NCI-H128 (cell line): ENCODE data around the gene SLC16A3.

Source experiments
- DNase-seq: peaks from one replicate; lab custom pipeline; 2025; ENCODE audit not compliant: unreplicated experiment; lab: John Stamatoyannopoulos, UW

Gene SLC16A3

DNA sequence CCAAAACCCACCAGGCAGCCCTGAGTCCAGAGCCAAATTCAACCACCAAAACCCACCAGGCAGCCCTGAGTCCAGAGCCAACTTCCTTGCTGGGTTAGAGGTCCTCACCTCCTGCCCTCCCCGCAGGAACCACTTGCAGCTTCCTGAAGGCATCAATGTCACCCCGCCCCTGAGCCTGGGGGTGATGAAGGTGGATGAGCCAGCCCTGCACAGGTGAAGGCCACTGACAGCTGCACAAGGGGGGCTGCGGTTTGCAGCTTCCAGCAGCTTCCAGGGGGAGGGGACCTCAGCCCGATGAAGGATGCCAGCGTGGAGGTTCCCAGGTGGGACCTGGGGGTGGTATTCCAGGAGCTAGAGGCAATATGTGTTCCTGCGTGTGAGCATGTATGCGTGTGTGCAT lies 52.2 kb downstream of the SLC16A3 start:
- DNase-seq, result no peak

DNA sequence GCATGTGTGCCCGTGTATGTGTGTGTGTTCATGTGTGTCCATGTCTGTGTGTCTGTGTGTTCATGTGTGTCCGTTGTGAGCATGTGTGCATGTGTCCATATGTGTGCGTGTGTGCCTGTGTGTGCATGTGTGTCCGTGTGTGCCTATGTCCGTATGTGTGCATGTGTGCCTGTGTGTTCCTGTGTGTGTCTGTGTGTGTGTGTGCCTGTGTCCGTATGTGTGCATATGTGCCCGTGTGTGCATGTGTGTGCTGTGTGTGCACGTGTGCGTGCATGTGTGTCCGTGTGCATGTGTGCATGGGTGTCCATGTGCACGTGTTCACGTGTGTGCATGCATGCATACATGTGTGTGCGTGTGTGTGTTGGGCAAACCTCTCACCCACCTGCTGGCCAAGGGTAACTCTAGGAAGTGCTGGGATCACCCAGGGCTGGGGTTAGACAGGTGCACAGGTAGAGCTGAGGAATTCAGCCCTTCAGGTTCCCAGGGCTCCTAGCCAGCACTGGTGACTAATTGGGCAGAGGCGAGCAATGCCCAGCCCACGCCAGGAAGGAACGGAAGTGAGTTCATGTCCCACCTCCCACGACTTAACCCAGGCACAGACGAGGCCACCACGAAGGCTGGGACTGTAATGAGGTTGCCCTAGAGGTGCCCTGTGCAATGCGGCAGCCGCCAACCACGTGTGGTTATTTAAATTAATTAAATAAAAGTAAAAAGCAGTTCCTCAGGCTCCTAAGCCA lies 52.8 kb downstream of the SLC16A3 start:
- DNase-seq, result no peak

DNA sequence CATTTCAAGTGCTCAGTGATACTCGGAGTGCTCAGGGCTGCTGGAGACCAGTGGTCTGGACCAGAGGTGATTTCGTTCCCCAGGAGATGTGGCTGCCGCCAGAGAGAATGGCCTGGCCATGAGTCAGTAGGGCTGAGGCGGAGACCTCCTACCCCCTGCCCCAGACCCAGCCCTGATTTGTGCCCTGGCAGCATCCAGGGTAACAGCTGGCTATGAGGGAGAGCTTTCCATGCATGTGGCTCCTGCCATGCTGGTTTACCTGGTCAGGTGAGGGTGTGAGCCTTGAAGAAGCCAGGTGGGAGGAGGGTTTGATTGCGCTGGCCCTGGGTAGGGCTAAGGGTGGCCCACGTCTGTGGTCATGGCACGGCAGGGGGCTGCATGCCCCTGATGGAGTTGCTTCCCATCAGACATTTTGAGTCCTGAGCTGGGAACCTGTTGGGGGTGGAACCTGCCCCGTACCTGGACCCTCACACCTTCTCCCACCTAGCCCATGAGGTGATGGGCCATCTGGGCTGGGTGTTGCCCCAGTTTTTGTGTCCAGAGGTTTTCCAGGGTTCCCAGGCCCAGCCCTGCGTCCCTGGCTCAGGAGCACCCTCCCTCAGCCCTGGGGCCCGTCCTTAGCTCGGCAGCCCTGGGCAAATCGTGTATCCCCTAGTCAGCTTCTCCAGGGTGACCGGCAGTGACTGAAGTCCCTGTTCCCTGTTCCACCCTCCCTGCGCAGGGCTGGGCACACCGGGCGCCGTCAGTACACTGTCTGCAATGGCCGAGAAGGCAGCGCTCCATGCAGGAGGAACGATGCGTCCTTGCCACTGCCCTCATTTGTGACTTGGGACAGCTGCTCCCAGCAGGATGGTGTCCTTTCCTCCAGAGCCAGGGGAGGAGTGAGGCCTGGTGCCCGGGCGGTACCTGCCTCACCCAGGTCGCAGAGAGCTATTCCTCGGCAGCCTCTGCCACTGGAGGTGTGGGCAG lies 53.7 kb downstream of the SLC16A3 start:
- DNase-seq, result no peak

DNA sequence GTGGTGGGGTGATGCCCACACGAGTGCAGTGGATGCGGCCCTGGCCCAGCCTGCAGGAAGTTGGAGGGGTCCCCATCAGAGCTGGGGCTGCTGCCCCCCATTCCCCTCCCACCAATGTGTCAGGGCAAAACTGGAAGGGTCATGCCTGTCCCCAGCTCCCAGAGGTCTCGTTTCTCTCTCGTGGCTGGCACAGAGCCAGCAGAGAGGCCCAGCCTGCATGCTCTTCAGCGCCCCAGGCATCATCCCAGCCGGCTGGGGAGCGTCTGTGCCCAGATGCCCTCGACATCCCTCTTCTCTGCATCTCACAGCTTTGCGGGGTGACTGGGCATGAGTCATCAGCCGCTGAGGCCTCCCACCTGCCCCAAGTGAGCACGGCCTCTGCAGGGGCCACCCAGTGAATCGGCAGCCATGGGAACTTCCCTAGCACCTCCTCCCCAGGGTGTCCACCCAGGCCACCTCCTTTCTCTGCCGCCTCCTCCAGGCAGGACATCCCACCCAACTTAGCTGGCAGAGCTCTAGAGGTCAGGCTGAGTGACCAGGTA lies 54.4 kb downstream of the SLC16A3 start:
- no peak for DNase-seq

DNA sequence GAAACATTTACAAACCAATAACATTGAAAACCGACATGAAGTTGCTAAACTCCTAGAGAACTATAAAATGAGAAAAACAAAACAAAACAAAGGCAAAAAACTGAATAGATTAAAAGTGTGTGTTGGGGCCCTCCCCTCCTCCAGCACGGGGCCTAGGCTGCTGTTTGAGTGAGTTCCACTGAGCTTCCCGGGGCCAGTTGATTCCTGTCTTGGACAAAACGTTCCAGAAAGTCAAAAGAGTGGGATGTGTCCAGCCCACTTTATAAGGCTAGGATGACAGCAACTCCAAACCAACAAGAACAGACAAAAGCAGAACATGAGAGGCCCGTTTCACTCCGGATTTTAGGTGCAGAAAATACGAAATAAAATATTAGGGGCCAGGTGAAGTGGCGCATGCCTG lies 56.3 kb downstream of the SLC16A3 start:
- DNase-seq, result no peak

DNA sequence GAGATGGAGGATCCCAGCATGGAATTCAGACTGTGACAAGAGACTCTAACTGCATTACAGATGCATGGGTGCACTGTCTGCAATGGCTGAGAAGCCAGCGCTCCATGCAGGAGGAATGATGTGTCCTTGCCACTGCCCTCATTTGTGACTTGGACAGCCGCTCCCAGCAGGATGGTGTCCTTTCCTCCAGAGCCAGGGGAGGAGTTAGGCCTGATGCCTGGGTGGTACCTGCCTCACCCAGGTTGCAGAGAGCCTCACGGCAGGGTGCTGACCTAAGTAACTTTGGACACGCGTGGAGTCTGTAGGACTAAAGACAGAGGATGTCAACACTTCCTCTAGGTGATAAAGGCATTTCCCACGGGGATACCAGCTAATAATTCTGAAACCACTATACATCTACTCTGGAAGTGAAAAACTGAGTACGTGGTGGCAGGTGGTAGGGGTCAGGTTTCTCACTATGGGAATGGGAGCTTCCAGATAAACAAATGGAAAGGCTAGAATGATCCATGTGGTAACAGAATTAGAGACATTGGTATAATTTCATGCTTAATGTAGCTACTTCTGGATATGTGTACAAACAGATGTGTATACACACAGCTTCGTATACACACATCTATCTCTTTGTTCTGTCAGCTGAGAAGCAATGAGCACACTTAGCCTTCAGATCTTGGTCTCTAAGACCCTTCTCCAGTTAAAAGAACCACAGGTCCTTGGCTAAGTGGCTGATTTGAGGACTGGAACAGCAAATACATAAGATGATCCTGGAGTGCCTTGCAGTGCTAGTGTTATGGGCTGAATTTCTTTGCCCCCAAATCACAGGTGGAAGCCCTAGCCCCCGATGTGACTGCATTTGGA lies 58.4 kb downstream of the SLC16A3 start:
- no peak for DNase-seq

DNA sequence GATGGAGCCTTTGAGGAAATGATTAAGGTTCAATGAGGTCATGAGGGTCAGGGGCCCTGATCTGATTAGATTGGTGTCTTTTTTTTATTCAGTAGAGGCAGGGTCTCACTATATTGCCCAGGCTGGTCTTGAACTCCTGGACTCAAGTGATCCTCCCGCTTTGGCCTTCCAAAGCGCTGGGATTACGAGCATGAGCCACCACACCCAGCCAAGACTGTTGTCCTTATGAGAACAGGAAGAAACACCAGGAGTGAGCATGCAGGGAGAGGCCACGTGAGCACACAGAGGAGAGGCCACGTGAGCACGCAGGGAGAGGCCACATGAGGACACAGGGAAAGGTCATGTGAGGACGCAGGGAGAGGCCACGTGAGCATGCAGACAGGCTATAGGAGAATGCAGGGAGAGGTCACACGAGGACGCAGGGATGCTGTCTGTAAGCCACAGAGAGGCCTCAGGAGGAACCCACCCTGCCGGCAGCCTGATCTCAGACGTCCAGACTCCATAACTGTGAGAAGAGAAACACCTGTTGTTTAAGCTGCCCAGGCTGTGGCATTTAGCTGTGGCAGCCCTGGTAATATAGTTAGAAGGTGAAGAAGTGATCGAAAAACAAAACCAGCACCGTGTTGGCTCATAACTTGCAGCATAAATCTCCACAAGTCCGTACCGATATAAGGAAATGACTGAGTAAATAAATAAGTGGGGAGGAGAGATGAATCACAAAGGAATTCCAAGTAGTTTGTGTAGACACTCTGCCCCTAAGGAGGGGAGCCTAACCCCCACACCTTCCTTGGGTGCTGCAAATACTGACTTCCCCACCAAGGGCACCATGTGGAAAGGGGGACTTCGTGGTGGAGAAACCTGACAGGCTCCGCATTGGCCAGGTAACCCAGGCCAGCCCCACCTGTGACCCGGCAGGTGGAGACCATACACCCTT lies 59.3 kb downstream of the SLC16A3 start:
- no peak for DNase-seq
